Measurements from ENCODE around the gene STON2. TPM values are rescaled to one million over a fixed set of nuclear protein-coding genes. Genes with fewer than 3 reads are reported as not detected.
A peak's percentile ranks its signal among the peaks of the same experiment; 100 is the strongest.

STON2 gene
- total and polyA plus RNA-seq, 2 of the 13 experiments (the other 11 are each of a cell fraction or from before 2014, with no cell fraction given) = 2.1 to 11.0 TPM

DNA sequence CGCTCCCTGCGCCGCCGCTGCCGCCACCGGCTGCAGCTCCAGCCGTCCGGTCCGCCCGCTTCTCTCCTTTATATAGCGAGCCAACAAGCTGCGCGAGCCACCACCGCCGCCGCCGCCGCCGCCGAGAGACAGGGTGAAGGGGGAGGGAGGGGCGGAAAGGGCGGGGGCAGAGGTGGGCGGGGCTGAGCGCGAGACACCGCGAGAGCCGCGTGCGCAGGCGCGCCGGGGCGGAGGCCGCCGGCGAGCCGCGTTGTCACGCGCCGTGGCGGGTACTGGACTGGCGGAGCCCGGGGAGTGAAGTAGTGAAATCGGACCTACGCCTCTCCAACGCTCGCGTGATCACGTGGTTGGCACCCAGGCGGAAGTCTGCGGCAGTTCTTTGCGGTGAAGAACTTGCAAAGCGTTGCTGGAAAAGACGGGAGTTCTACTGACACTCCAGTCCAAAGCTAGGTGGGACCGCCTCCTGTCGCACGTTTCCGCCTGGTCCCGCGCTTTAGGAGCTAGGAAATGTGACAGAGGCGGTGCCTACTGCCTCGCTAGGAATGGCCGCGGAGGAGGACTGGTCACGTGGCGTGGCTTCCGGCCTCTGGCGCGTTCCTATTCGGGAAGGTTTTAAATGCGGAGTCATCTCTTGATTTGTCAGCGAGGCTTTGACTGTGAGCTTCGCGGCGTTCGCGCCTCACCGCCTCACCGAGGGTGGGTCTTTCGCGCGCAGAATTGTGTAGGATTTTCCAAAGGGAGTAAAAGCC is 179.1 kb downstream of the STON2 start, which contains the start of gene GTF2A1 (continued):
- TF ChIP-seq AHDC1 (CRISPR knock-in tag; IDR thresholded peaks at IDR 0.05; ENCODE audit: borderline replicate concordance) (peak; percentile 61), REL (CRISPR knock-in tag; conservative IDR thresholded peaks at IDR 0.05) (peak; percentile 77; the same call in 1 of the 2 replicates), FOXA1 (IDR thresholded peaks at IDR 0.05) (no peak), FOXA1 (CRISPR knock-in tag; IDR thresholded peaks at IDR 0.05) (no peak), ZNF567 (CRISPR knock-in tag; IDR thresholded peaks at IDR 0.05; ENCODE audit: borderline replicate concordance) (0 out of 2 replicates have a peak, but pooled peaks have one; percentile 81), HCFC1 (IDR thresholded peaks at IDR 0.05; ENCODE audit: low read depth, low read length) (peak; percentile 70), ZBTB20 (CRISPR knock-in tag; IDR thresholded peaks at IDR 0.05; ENCODE audit: borderline replicate concordance, low read depth) (0 out of 2 replicates have a peak, but pooled peaks have one; percentile 74), CBX2 (IDR thresholded peaks at IDR 0.05; ENCODE audit: low read depth, low read length) (no peak), CBX2 (CRISPR knock-in tag; IDR thresholded peaks at IDR 0.05; ENCODE audit: low read depth) (0 out of 2 replicates have a peak, but pooled peaks have one; percentile 83), ZNF383 (CRISPR knock-in tag; IDR thresholded peaks at IDR 0.05; ENCODE audit: borderline replicate concordance) (no peak), ZNF569 (CRISPR knock-in tag; IDR thresholded peaks at IDR 0.05; ENCODE audit: borderline replicate concordance) (0 out of 2 replicates have a peak, but pooled peaks have one; percentile 63)
- TF ChIP-seq, protein P1, sequence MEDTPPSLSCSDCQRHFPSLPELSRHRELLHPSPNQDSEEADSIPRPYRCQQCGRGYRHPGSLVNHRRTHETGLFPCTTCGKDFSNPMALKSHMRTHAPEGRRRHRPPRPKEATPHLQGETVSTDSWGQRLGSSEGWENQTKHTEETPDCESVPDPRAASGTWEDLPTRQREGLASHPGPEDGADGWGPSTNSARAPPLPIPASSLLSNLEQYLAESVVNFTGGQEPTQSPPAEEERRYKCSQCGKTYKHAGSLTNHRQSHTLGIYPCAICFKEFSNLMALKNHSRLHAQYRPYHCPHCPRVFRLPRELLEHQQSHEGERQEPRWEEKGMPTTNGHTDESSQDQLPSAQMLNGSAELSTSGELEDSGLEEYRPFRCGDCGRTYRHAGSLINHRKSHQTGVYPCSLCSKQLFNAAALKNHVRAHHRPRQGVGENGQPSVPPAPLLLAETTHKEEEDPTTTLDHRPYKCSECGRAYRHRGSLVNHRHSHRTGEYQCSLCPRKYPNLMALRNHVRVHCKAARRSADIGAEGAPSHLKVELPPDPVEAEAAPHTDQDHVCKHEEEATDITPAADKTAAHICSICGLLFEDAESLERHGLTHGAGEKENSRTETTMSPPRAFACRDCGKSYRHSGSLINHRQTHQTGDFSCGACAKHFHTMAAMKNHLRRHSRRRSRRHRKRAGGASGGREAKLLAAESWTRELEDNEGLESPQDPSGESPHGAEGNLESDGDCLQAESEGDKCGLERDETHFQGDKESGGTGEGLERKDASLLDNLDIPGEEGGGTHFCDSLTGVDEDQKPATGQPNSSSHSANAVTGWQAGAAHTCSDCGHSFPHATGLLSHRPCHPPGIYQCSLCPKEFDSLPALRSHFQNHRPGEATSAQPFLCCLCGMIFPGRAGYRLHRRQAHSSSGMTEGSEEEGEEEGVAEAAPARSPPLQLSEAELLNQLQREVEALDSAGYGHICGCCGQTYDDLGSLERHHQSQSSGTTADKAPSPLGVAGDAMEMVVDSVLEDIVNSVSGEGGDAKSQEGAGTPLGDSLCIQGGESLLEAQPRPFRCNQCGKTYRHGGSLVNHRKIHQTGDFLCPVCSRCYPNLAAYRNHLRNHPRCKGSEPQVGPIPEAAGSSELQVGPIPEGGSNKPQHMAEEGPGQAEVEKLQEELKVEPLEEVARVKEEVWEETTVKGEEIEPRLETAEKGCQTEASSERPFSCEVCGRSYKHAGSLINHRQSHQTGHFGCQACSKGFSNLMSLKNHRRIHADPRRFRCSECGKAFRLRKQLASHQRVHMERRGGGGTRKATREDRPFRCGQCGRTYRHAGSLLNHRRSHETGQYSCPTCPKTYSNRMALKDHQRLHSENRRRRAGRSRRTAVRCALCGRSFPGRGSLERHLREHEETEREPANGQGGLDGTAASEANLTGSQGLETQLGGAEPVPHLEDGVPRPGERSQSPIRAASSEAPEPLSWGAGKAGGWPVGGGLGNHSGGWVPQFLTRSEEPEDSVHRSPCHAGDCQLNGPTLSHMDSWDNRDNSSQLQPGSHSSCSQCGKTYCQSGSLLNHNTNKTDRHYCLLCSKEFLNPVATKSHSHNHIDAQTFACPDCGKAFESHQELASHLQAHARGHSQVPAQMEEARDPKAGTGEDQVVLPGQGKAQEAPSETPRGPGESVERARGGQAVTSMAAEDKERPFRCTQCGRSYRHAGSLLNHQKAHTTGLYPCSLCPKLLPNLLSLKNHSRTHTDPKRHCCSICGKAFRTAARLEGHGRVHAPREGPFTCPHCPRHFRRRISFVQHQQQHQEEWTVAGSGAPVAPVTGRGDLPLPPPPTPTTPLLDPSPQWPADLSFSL (CRISPR knock-in tag; IDR thresholded peaks at IDR 0.05) = no peak
- TF ChIP-seq, protein P2, sequence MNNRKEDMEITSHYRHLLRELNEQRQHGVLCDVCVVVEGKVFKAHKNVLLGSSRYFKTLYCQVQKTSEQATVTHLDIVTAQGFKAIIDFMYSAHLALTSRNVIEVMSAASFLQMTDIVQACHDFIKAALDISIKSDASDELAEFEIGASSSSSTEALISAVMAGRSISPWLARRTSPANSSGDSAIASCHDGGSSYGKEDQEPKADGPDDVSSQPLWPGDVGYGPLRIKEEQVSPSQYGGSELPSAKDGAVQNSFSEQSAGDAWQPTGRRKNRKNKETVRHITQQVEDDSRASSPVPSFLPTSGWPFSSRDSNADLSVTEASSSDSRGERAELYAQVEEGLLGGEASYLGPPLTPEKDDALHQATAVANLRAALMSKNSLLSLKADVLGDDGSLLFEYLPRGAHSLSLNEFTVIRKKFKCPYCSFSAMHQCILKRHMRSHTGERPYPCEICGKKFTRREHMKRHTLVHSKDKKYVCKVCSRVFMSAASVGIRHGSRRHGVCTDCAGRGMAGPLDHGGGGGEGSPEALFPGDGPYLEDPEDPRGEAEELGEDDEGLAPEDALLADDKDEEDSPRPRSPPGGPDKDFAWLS (CRISPR knock-in tag; IDR thresholded peaks at IDR 0.05; ENCODE audit: borderline replicate concordance) = no peak
